T-helper 17 cell (primary cell): ENCODE results near the gene PHACTR1. TPM values are rescaled to one million over a fixed set of nuclear protein-coding genes. Genes with fewer than 3 reads are reported as not detected.

ENCODE experiments used
- ATAC-seq: fragments of 150-1000 bp; cut with Tn5 transposase; 2 replicates; pipeline ENCODE4 v1.10.0; 2021; ENCODE audit warnings: mild to moderate bottlenecking, moderate library complexity
- DNase-seq, 3 donors: peaks; one replicate each; pipeline versions ENCODE4 v3.0.0 to v3.0.0-alpha.2; 2020 to 2021
- H3K9me3 ChIP-seq: one replicate; pipeline ENCODE4 v1.7.0; 2013; ENCODE audit warnings: low read length, mild to moderate bottlenecking; ENCODE audit not compliant: control insufficient read depth, poor library complexity, severe bottlenecking
- H3K27ac Mint-ChIP-seq: one replicate; pipeline ENCODE4 v1.8.0; 2022; ENCODE audit warnings: mild to moderate bottlenecking, moderate library complexity, mixed read lengths
- H3K27me3 Mint-ChIP-seq: one replicate; pipeline ENCODE4 v1.8.0; 2022; ENCODE audit warnings: mixed read lengths
- H3K36me3 Mint-ChIP-seq: one replicate; pipeline ENCODE4 v1.8.0; 2022; ENCODE audit warnings: low read depth, mixed read lengths
- H3K4me1 Mint-ChIP-seq: one replicate; pipeline ENCODE4 v1.8.0; 2022; ENCODE audit warnings: mild to moderate bottlenecking, mixed read lengths
- H3K4me3 Mint-ChIP-seq: one replicate; pipeline ENCODE4 v1.8.0; 2022; ENCODE audit warnings: mild to moderate bottlenecking, moderate library complexity, mixed read lengths
- total RNA-seq, 4 donors: library from RNA in 2 of 4; stranded (reverse) in 2 of 4; gene quantifications; one replicate each; pipeline ENCODE4 v1.2.3 and lab custom pipeline; 2022 to 2026

Gene PHACTR1
- total RNA-seq, 2 donors from 2014 or later, result 2.8 to 11.1 TPM

- peaks cover 72% of the 10 kb centered on the region for H3K27me3 Mint-ChIP-seq
- no peak overlapping the region for H3K4me3 Mint-ChIP-seq
- H3K4me1 Mint-ChIP-seq, result peaks cover 4% of the 10 kb centered on the region
- H3K36me3 Mint-ChIP-seq, result no peaks in the 10 kb centered on the region
- DNase-seq (no peak), ATAC-seq (no peak)
- H3K27ac Mint-ChIP-seq, result no peak overlapping the region
- H3K9me3 ChIP-seq, result no peaks in the 10 kb centered on the region
Measured at GRCh38 chr6:13014504-13015378, 298.2 kb downstream of the PHACTR1 start.

DNA sequence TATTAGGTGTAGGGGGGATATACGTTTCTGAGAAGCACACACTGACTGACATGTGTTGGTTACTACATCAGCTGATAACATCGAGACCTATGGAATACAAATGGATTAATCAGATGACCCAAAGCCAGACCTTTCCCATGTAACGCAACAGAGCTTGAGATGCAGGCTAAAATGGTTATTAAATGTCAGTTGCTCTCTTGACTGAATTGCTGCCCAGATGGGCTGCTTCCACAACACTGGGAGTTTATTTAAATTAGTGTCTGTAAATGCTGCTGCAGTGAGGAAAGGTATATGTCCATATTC lies 298.8 kb downstream of the PHACTR1 start:
- no peaks in the 10 kb centered on the region for H3K36me3 Mint-ChIP-seq
- no peak overlapping the region for H3K27ac Mint-ChIP-seq
- DNase-seq, result no peak
- peaks cover 4% of the 10 kb centered on the region for H3K4me1 Mint-ChIP-seq
- H3K4me3 Mint-ChIP-seq, result no peak overlapping the region
- no peak for ATAC-seq
- H3K9me3 ChIP-seq, result no peaks in the 10 kb centered on the region
- peaks cover 72% of the 10 kb centered on the region for H3K27me3 Mint-ChIP-seq

GRCh38 chr6:13024616-13025015 lies 308.0 kb downstream of the PHACTR1 start:
- no peak for ATAC-seq
- Mint-ChIP-seq H3K4me3 (no peak overlapping the region), H3K27me3 (peaks cover 66% of the 10 kb centered on the region), H3K4me1 (peaks cover 3% of the 10 kb centered on the region), H3K36me3 (peaks cover 2% of the 10 kb centered on the region), H3K27ac (no peak overlapping the region)
- no peak for DNase-seq
- H3K9me3 ChIP-seq, result no peaks in the 10 kb centered on the region

DNA sequence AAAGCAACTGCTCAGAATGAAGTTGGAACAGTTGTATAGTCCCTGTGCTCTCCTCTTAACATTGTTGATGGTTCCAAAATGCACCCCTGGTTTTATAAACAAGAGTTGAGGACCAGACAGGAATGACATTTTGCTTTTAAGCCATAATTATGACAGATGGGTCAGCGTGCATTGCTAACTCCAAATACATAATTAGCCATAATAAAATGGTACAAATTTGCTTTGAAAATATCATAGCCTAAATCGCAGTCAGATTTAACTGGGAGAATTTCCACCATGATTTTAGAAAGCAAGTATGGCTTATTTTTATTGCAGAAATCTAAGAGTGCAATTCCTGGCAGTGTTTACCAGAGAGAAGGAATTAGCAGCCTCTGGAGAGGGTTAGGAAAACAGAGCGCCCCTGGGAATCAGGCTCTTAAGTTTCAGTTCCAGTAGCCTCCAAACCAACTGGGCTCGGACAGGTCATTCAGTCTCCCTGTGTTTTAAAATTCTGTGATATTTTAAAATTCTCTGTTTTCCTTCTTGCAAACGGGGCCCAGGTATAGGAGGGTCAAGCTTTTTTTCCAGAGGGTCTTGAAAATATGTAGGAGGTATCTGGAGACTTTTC lies 309.4 kb downstream of the PHACTR1 start:
- Mint-ChIP-seq H3K36me3 (peaks cover 2% of the 10 kb centered on the region), H3K27ac (no peak overlapping the region), H3K4me3 (no peak overlapping the region), H3K4me1 (peaks cover 3% of the 10 kb centered on the region), H3K27me3 (peaks cover 60% of the 10 kb centered on the region)
- ATAC-seq (no peak), DNase-seq (no peak)
- no peaks in the 10 kb centered on the region for H3K9me3 ChIP-seq

GRCh38 chr6:13026557-13026956 lies 310.0 kb downstream of the PHACTR1 start:
- no peak for ATAC-seq
- H3K36me3 Mint-ChIP-seq, result peaks cover 2% of the 10 kb centered on the region
- H3K27ac Mint-ChIP-seq, result no peak overlapping the region

GRCh38 chr6:13027207-13027606 lies 310.6 kb downstream of the PHACTR1 start:
- ATAC-seq, result no peak
- Mint-ChIP-seq H3K36me3 (peaks cover 2% of the 10 kb centered on the region), H3K4me1 (peaks cover 3% of the 10 kb centered on the region), H3K27ac (no peak overlapping the region), H3K4me3 (no peak overlapping the region), H3K27me3 (peaks cover 54% of the 10 kb centered on the region)
- no peak for DNase-seq
- H3K9me3 ChIP-seq, result no peaks in the 10 kb centered on the region

More at GRCh38 chr6:13026557-13026956, 310.0 kb downstream of the PHACTR1 start:
- Mint-ChIP-seq H3K27me3 (peaks cover 60% of the 10 kb centered on the region), H3K4me3 (no peak overlapping the region), H3K4me1 (peaks cover 3% of the 10 kb centered on the region)
- H3K9me3 ChIP-seq, result no peaks in the 10 kb centered on the region
- DNase-seq, result no peak

GRCh38 chr6:13030396-13030795 lies 313.8 kb downstream of the PHACTR1 start:
- no peak for ATAC-seq
- Mint-ChIP-seq H3K36me3 (peaks cover 2% of the 10 kb centered on the region), H3K4me1 (peaks cover 3% of the 10 kb centered on the region), H3K4me3 (no peak overlapping the region), H3K27me3 (peaks cover 42% of the 10 kb centered on the region), H3K27ac (no peak overlapping the region)
- H3K9me3 ChIP-seq, result no peaks in the 10 kb centered on the region
- no peak for DNase-seq

DNA sequence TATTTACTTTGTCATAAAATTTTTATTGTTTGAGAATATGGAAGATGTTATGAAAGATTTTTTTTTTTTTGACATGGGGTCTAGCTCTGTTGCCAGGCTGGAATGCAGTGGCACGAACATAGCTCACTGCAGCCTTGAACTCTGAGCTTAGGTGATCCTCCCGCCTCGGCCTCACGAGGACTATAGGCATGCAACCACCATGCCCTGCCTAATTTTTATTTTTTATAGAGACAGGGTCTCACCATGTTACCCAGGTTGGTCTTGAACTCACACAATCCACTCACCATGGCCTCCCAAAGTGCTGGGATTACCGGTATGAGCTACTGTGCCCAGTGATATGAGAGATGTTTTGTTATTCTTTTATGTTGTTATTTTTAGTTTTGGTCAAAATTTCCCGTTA lies 316.0 kb downstream of the PHACTR1 start:
- DNase-seq (no peak), ATAC-seq (no peak)
- H3K4me1 Mint-ChIP-seq, result peaks cover 3% of the 10 kb centered on the region
- H3K27me3 Mint-ChIP-seq, result peaks cover 53% of the 10 kb centered on the region
- H3K27ac Mint-ChIP-seq, result no peak overlapping the region
- H3K36me3 Mint-ChIP-seq, result peaks cover 2% of the 10 kb centered on the region
- H3K4me3 Mint-ChIP-seq, result no peak overlapping the region
- no peaks in the 10 kb centered on the region for H3K9me3 ChIP-seq

DNA sequence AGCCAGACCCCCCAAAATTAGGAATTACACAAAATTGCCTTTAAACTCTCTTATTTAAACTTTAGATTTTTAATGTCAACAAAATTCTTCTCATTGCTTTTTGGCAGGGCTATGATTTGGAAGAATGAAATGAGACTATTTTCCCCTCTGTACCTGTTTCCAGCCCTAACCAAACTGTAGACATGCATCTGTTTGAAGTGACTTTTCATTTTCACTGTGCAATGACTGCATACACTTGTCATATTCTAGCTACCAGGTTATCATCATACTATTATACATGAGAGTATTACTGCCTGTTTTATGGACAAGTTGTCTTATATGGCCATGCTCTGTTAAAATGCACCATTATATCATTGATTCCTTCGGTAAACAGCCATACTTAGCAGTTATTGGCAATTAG lies 316.6 kb downstream of the PHACTR1 start:
- no peaks in the 10 kb centered on the region for H3K9me3 ChIP-seq
- peaks cover 3% of the 10 kb centered on the region for H3K4me1 Mint-ChIP-seq
- DNase-seq (no peak), ATAC-seq (no peak)
- H3K27me3 Mint-ChIP-seq, result peaks cover 49% of the 10 kb centered on the region
- H3K4me3 Mint-ChIP-seq, result no peak overlapping the region
- no peak overlapping the region for H3K27ac Mint-ChIP-seq
- H3K36me3 Mint-ChIP-seq, result peaks cover 2% of the 10 kb centered on the region

DNA sequence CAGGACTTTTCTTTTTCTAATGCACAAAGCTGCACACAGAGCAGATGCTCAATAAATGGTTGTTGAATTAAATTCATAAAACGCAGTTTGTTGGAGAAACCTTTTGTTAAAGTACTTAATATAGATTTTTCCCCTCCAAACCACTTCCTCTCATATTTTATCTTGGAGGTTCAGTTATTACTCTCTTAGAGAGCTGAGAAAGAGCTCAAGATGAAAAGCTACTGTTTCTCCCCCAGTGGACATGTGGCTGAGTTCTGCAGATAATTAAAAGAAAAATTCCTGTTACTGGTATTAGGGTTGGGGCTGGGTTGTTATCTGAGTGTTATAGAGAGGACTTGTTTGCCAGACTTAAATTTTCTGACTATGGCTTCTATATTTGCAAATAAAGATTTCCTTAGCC lies 317.7 kb downstream of the PHACTR1 start:
- H3K4me1 Mint-ChIP-seq, result peaks cover under 1% of the 10 kb centered on the region
- peaks cover 39% of the 10 kb centered on the region for H3K27me3 Mint-ChIP-seq
- H3K36me3 Mint-ChIP-seq, result no peaks in the 10 kb centered on the region
- no peak overlapping the region for H3K27ac Mint-ChIP-seq
- no peak for ATAC-seq
- H3K9me3 ChIP-seq, result no peaks in the 10 kb centered on the region
- H3K4me3 Mint-ChIP-seq, result no peak overlapping the region
- DNase-seq, result no peak

DNA sequence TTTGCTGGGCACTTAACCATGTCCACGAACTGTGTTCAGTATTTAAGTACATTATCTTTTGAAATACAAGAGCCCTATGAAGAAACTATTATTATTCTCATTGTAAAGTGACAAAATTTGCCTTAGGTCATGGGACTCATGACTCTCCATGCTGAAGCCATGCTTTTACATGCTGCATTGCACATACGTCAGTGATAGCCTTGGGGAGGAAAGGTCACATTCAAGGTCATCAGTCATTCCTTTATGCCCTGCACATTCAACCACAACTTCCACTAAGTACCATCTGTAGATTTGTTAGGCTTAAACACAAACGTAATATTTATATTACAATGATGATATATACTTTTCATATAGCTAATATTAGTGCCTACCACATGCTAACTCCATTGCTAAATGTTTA lies 319.0 kb downstream of the PHACTR1 start:
- Mint-ChIP-seq H3K4me1 (no peaks in the 10 kb centered on the region), H3K27me3 (peaks cover 40% of the 10 kb centered on the region), H3K36me3 (no peaks in the 10 kb centered on the region), H3K27ac (no peak overlapping the region), H3K4me3 (no peak overlapping the region)
- H3K9me3 ChIP-seq, result no peaks in the 10 kb centered on the region
- no peak for DNase-seq
- no peak for ATAC-seq

- no peaks in the 10 kb centered on the region for H3K9me3 ChIP-seq
- Mint-ChIP-seq H3K4me3 (no peak overlapping the region), H3K36me3 (no peaks in the 10 kb centered on the region), H3K27ac (no peak overlapping the region), H3K27me3 (peaks cover 37% of the 10 kb centered on the region), H3K4me1 (no peaks in the 10 kb centered on the region)
- DNase-seq (no peak), ATAC-seq (no peak)
Measured at GRCh38 chr6:13038315-13038714, 321.7 kb downstream of the PHACTR1 start.

DNA sequence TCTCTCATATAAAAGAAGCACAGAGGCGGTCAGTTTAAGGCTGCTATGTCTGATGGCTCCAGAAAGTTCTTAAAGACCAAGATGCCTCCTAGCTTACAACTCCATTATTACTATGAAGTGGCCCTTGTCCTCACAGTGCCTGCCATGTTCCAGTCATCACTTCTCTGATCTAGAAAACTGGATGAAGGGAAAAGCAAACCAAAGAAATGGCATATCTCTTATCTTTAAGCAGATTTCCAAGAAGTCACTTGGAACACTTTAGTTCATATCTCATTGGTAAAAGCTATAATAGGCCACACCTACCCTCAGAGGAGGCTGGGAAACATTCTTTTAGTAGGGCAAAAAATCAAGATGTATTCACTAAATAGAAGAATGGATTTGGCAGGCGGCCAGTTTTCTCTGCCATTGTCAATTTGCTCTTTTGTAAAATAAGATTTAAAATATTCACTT lies 322.2 kb downstream of the PHACTR1 start:
- H3K4me3 Mint-ChIP-seq, result no peak overlapping the region
- H3K9me3 ChIP-seq, result no peaks in the 10 kb centered on the region

DNA sequence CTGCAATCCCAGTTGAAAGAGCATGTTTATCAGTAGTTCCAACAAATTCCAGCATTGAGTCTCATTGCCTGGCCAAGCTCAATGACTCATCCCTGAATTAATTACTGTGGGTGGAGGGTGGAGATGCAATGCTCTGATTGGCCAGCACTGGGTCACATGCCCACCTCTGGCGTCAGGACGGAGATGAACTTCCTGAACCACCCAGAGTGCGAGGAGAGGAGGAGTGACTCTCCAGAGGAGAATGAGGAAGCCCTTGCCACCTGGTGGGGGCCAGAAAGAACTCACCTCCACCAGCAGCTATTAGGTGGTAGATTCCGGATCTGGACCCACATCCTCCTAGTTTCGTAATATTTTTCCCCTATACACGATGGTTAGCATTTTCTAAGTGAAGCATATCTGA lies 327.8 kb downstream of the PHACTR1 start:
- H3K9me3 ChIP-seq, result no peaks in the 10 kb centered on the region
- H3K4me3 Mint-ChIP-seq, result no peak overlapping the region
- H3K36me3 Mint-ChIP-seq, result no peaks in the 10 kb centered on the region
- H3K27ac Mint-ChIP-seq, result no peak overlapping the region
- DNase-seq (no peak), ATAC-seq (no peak)
- H3K4me1 Mint-ChIP-seq, result no peaks in the 10 kb centered on the region
- H3K27me3 Mint-ChIP-seq, result peaks cover 39% of the 10 kb centered on the region

More for the DNA sequence above, 322.2 kb downstream of the PHACTR1 start:
- Mint-ChIP-seq H3K4me1 (no peaks in the 10 kb centered on the region), H3K27me3 (peaks cover 37% of the 10 kb centered on the region), H3K27ac (no peak overlapping the region), H3K36me3 (no peaks in the 10 kb centered on the region)
- ATAC-seq, result no peak
- DNase-seq, result no peak
